ENCODE measurements around the gene ATXN7L1. TPM values are rescaled to one million over a fixed set of nuclear protein-coding genes. Genes with fewer than 3 reads are reported as not detected.

The ATXN7L1 gene
- total and polyA plus RNA-seq, 8 donors, result 13.0 to 15.5 (median 13.8) TPM

- Histone ChIP-seq H3K4me1 (no peaks in the 10 kb centered on the region), H3K36me3 (no peaks in the 10 kb centered on the region), H3K27me3 (no peaks in the 10 kb centered on the region), H3K9me3 (no peaks in the 10 kb centered on the region), H3K27ac (no peak overlapping the region), H3K4me3 (no peak overlapping the region)
- no peak for ATAC-seq
- intact Hi-C loops (cut with DNase I), result no loop called here
- TF ChIP-seq, protein P1, sequence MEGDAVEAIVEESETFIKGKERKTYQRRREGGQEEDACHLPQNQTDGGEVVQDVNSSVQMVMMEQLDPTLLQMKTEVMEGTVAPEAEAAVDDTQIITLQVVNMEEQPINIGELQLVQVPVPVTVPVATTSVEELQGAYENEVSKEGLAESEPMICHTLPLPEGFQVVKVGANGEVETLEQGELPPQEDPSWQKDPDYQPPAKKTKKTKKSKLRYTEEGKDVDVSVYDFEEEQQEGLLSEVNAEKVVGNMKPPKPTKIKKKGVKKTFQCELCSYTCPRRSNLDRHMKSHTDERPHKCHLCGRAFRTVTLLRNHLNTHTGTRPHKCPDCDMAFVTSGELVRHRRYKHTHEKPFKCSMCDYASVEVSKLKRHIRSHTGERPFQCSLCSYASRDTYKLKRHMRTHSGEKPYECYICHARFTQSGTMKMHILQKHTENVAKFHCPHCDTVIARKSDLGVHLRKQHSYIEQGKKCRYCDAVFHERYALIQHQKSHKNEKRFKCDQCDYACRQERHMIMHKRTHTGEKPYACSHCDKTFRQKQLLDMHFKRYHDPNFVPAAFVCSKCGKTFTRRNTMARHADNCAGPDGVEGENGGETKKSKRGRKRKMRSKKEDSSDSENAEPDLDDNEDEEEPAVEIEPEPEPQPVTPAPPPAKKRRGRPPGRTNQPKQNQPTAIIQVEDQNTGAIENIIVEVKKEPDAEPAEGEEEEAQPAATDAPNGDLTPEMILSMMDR (IDR thresholded peaks at IDR 0.05), result no peak
- no peak for DNase-seq
These were observed 15.6 kb downstream of the ATXN7L1 start for GRCh38 chr7:105860793-105861192.

- DNase-seq (no peak), ATAC-seq (no peak)
- Histone ChIP-seq H3K9me3 (no peaks in the 10 kb centered on the region), H3K27ac (no peak overlapping the region), H3K36me3 (no peaks in the 10 kb centered on the region), H3K4me3 (no peak overlapping the region), H3K27me3 (no peaks in the 10 kb centered on the region), H3K4me1 (no peaks in the 10 kb centered on the region)
- TF ChIP-seq, protein P1 (IDR thresholded peaks at IDR 0.05), result no peak
- intact Hi-C loops (cut with DNase I), result no loop called here
These were observed 19.1 kb downstream of the ATXN7L1 start for GRCh38 chr7:105857009-105857952.

DNA sequence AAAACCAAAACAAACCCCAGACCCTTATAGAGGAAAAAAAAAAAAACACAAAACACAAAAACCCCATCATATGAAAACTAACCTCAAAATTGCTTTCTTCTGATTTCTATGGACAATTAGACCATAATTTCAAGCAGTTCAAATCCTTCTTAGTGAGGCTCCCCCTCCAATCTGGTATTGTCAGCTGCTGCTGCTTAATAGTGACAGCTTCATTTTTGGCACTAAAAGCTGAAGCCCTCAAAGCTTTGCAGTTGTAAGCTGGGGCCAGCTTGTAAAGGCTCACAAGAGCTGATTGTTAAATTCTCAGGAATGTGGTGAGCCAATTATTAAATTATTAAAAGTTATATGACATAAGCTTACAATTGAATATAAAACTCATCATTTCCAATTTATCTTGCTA, 21.9 kb downstream of the ATXN7L1 start:
- H3K27me3 ChIP-seq, result no peaks in the 10 kb centered on the region
- TF ChIP-seq, protein P1 (IDR thresholded peaks at IDR 0.05), result no peak
- H3K4me1 ChIP-seq, result peaks cover 0 to 9% of the 10 kb centered on the region in 2 donors
- no peaks in the 10 kb centered on the region for H3K9me3 ChIP-seq
- no peak overlapping the region for H3K4me3 ChIP-seq
- peak in 1 of 4 donors; percentile 47 for DNase-seq
- H3K27ac ChIP-seq, result no peak overlapping the region
- intact Hi-C loops (cut with DNase I), result no loop called here
- no peaks in the 10 kb centered on the region for H3K36me3 ChIP-seq
- no peak for ATAC-seq

- DNase-seq (peak in 2 of 4 donors; percentile 46 to 64), ATAC-seq (no peak)
These were observed 22.4 kb downstream of the ATXN7L1 start for GRCh38 chr7:105853931-105854419.

DNA sequence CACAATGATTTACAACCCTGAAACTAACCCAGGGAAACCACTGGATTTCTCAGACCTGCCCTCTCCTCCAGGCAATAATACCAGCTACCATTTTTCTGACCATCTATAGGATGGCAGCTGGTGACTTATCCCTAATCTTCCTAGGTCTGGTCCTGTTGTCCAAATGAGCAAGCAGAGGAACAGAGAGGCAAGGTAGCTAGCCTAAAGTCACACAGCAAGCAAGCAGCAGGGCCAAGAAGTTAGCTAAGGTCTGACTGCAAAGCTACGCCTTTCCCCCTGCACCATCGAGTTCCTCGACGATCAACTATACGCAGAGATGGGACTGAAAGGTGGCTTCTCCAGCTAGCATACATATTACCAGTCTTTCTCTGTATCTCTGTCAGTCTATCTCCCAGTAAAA, 25.3 kb downstream of the ATXN7L1 start:
- H3K27ac ChIP-seq, result no peak overlapping the region
- no peaks in the 10 kb centered on the region for H3K36me3 ChIP-seq
- H3K27me3 ChIP-seq, result no peaks in the 10 kb centered on the region
- ATAC-seq (no peak), DNase-seq (no peak)
- intact Hi-C loops (cut with DNase I), result no loop called here
- no peak overlapping the region for H3K4me3 ChIP-seq
- no peaks in the 10 kb centered on the region for H3K9me3 ChIP-seq
- TF ChIP-seq, protein P1 (IDR thresholded peaks at IDR 0.05), result no peak
- H3K4me1 ChIP-seq, result peaks cover 0 to 16% of the 10 kb centered on the region in 2 donors

More at GRCh38 chr7:105853931-105854419, 22.4 kb downstream of the ATXN7L1 start:
- Histone ChIP-seq H3K36me3 (no peaks in the 10 kb centered on the region), H3K4me3 (no peak overlapping the region), H3K27ac (no peak overlapping the region), H3K4me1 (peaks cover 0 to 15% of the 10 kb centered on the region in 2 donors), H3K9me3 (no peaks in the 10 kb centered on the region), H3K27me3 (no peaks in the 10 kb centered on the region)
- intact Hi-C loops (cut with DNase I), result no loop called here
- TF ChIP-seq, protein P1 (IDR thresholded peaks at IDR 0.05), result no peak

Data from left lung (tissue), 10 donors.